ENCODE data around the gene TMEM163. TPM values are rescaled to one million over a fixed set of nuclear protein-coding genes. Genes with fewer than 3 reads are reported as not detected.

Gene TMEM163
- total and polyA plus RNA-seq, 2 donors (not counting 3 experiments of a cell fraction or from before 2014, with no cell fraction given) = 1.0 to 2.8 TPM

GRCh38 chr2:134663451-134664450 is 55.0 kb downstream of the TMEM163 start:
- dilution Hi-C loops (cut with MboI; ENCODE audit: extremely low pct_ligation_motif_present, low sequenced_read_pairs) = no loop called here
- H3K36me3 ChIP-seq (ENCODE audit: control insufficient read depth in 2 of 2, extremely low read depth in 1 of 2, insufficient read depth in 2 of 2, low read length in 2 of 2) = no peaks in the 10 kb centered on the region
- H3K9ac ChIP-seq (replicated peaks; ENCODE audit: extremely low read depth, insufficient read depth, low read length) = no peak overlapping the region
- no TSS peak for BruUV-seq (replicated peaks)
- intact Hi-C loops (cut with micrococcal nuclease) = no loop called here
- H3K4me3 ChIP-seq (replicated peaks in 1 of 3; ENCODE audit: insufficient read depth in 1 of 3, low read depth in 1 of 3, low read length in 3 of 3) = no peak overlapping the region
- no peak overlapping the region for H2AFZ ChIP-seq (ENCODE audit: low read depth, low read length)
- H4K20me1 ChIP-seq (replicated peaks; ENCODE audit: control insufficient read depth, extremely low read depth, insufficient read depth, low read length) = no peaks in the 10 kb centered on the region
- H3K4me2 ChIP-seq (ENCODE audit: insufficient read depth, low read length) = no peak overlapping the region
- POLR2A ChIA-PET = no interaction called here
- DNase-seq (ENCODE audit: low read depth, low spot score) (no peak), FAIRE-seq (no peak)
- peaks cover 10 to 12% of the 10 kb centered on the region in 2 experiments for H3K27me3 ChIP-seq (ENCODE audit: control insufficient read depth in 2 of 2, insufficient read depth in 2 of 2, low read length in 2 of 2)
- no peak overlapping the region for H3K27ac ChIP-seq (ENCODE audit: insufficient read depth, low read depth, low read length)
- TF ChIP-seq EZH2 (IDR thresholded peaks at IDR 0.05; ENCODE audit: borderline replicate concordance, low read depth, low read length, severe bottlenecking) = no peak
- no peak for TF ChIP-seq GATA2 (IDR thresholded peaks at IDR 0.05; ENCODE audit: insufficient read depth, insufficient read length, low read depth, low read length)
- TF ChIP-seq JUN (IDR thresholded peaks at IDR 0.05; ENCODE audit: borderline replicate concordance, insufficient read depth, insufficient read length, low read depth) = no peak
- TF ChIP-seq FOS (IDR thresholded peaks at IDR 0.05; ENCODE audit: borderline replicate concordance, insufficient read depth, low read length) = no peak
- no peak for TF ChIP-seq POLR2AphosphoS5 (IDR thresholded peaks at IDR 0.05; ENCODE audit: insufficient read depth, low read depth, low read length)
- no peak for TF ChIP-seq MYC (IDR thresholded peaks at IDR 0.05; ENCODE audit: low read depth, low read length)
- no peak for TF ChIP-seq POLR2A (IDR thresholded peaks at IDR 0.05; ENCODE audit: low read depth, low read length)
- no peak for TF ChIP-seq CTCF (IDR thresholded peaks at IDR 0.05; ENCODE audit: extremely low read depth in 1 of 2, insufficient read depth in 1 of 2, low read depth in 1 of 2, low read length in 2 of 2)
- no peak for TF ChIP-seq MAX (IDR thresholded peaks at IDR 0.05; ENCODE audit: insufficient read depth, insufficient read length)
- H3K79me2 ChIP-seq (ENCODE audit: control insufficient read depth, insufficient read depth, low read length) = no peaks in the 10 kb centered on the region
- no peaks in the 10 kb centered on the region for H3K9me1 ChIP-seq (replicated peaks; ENCODE audit: control insufficient read depth, extremely low read depth, insufficient read depth, low read length)
- CTCF ChIA-PET = no interaction called here
- H3K9me3 ChIP-seq (replicated peaks; ENCODE audit: control insufficient read depth, insufficient read depth, low read length) = no peaks in the 10 kb centered on the region
- no peaks in the 10 kb centered on the region for H3K4me1 ChIP-seq (ENCODE audit: control insufficient read depth, extremely low read depth, insufficient read depth, low read length)
